ENCODE measurements around the gene INSYN2B. TPM values are rescaled to one million over a fixed set of nuclear protein-coding genes. Genes with fewer than 3 reads are reported as not detected.

The INSYN2B gene
- total RNA-seq, 1 donor from 2014 or later, result not detected

DNA sequence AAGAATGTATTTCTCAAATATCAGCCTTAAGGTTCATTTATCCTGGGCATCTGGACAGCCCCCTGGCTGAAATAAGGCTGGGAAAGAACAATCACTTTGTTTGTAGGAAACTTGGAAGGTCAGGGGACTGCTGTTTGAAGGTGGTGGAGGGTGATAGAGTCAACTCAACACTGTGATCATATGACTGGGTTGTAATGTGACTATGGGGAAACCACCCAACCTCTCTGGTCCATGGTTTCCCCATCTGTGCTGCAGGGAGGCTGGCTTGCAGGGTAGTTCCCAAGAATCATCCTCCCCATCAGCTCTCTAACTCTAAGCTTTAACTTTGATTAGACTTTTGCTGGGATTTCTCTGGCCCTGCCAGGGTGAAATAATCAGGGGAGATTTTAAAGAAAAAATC is 10.0 kb downstream of the INSYN2B start:
- Mint-ChIP-seq H3K9me3 (ENCODE audit: unreplicated experiment) (peaks cover under 1% of the 10 kb centered on the region), H3K4me3 (ENCODE audit: unreplicated experiment) (no peak overlapping the region), H3K36me3 (ENCODE audit: unreplicated experiment) (no peaks in the 10 kb centered on the region), H3K4me1 (ENCODE audit: low read depth, unreplicated experiment) (peaks cover 2% of the 10 kb centered on the region), H3K27me3 (ENCODE audit: unreplicated experiment) (peaks cover 4% of the 10 kb centered on the region), H3K27ac (ENCODE audit: unreplicated experiment) (no peak overlapping the region)
- DNase-seq, result no peak
- TF ChIP-seq, protein P1, sequence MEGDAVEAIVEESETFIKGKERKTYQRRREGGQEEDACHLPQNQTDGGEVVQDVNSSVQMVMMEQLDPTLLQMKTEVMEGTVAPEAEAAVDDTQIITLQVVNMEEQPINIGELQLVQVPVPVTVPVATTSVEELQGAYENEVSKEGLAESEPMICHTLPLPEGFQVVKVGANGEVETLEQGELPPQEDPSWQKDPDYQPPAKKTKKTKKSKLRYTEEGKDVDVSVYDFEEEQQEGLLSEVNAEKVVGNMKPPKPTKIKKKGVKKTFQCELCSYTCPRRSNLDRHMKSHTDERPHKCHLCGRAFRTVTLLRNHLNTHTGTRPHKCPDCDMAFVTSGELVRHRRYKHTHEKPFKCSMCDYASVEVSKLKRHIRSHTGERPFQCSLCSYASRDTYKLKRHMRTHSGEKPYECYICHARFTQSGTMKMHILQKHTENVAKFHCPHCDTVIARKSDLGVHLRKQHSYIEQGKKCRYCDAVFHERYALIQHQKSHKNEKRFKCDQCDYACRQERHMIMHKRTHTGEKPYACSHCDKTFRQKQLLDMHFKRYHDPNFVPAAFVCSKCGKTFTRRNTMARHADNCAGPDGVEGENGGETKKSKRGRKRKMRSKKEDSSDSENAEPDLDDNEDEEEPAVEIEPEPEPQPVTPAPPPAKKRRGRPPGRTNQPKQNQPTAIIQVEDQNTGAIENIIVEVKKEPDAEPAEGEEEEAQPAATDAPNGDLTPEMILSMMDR (IDR thresholded peaks at IDR 0.05; ENCODE audit: partially characterized antibody, unreplicated experiment), result no peak

DNA sequence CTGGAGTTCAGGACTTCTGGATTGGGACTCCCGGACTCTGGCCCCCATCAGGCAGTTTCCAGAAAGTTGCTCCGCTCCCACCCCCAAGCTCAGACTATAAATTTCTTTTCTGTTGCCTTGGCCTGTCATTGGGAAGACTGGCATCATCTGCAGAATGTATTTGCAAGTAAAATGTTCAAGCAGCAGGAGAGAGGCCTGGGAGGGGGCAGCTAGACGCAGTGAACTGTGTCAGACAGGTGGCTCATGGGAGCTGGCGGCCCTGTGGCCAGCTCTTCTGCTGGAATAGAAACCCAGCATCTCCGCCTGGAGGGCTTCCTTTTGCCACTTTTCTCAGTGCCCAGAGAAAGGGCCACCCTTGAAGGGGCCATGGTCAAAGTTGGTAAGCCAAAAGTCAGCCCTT is 16.0 kb downstream of the INSYN2B start:
- H3K4me1 Mint-ChIP-seq (ENCODE audit: low read depth, unreplicated experiment), result peaks cover under 1% of the 10 kb centered on the region
- no peaks in the 10 kb centered on the region for H3K9me3 Mint-ChIP-seq (ENCODE audit: unreplicated experiment)
- H3K27me3 Mint-ChIP-seq (ENCODE audit: unreplicated experiment), result no peaks in the 10 kb centered on the region
- H3K27ac Mint-ChIP-seq (ENCODE audit: unreplicated experiment), result no peak overlapping the region
- H3K4me3 Mint-ChIP-seq (ENCODE audit: unreplicated experiment), result no peak overlapping the region
- H3K36me3 Mint-ChIP-seq (ENCODE audit: unreplicated experiment), result no peaks in the 10 kb centered on the region
- TF ChIP-seq, protein P1 (IDR thresholded peaks at IDR 0.05; ENCODE audit: partially characterized antibody, unreplicated experiment), result no peak
- DNase-seq, result no peak

DNA sequence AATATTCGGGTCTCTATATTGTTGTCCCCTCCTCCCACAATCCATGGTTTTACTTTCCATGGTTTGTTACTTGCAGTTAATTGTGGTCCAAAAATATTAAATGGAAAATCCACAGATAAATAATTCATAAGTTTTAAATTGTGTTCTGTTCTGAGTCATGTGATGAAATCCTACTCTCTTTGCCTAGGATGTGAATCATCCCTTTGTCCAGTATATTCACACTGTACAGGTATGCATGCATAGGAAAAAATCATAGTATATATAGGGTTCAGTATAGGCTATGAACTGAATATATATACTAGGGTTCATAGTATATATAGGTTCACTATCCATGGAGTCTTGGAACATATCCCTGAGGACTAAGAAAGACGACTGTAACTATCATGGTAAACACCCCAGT is 19.6 kb downstream of the INSYN2B start:
- no peaks in the 10 kb centered on the region for H3K27me3 Mint-ChIP-seq (ENCODE audit: unreplicated experiment)
- DNase-seq, result no peak
- H3K27ac Mint-ChIP-seq (ENCODE audit: unreplicated experiment), result no peak overlapping the region
- TF ChIP-seq, protein P1 (IDR thresholded peaks at IDR 0.05; ENCODE audit: partially characterized antibody, unreplicated experiment), result no peak
- H3K9me3 Mint-ChIP-seq (ENCODE audit: unreplicated experiment), result no peaks in the 10 kb centered on the region
- no peak overlapping the region for H3K4me3 Mint-ChIP-seq (ENCODE audit: unreplicated experiment)
- no peaks in the 10 kb centered on the region for H3K4me1 Mint-ChIP-seq (ENCODE audit: low read depth, unreplicated experiment)
- no peaks in the 10 kb centered on the region for H3K36me3 Mint-ChIP-seq (ENCODE audit: unreplicated experiment)

DNA sequence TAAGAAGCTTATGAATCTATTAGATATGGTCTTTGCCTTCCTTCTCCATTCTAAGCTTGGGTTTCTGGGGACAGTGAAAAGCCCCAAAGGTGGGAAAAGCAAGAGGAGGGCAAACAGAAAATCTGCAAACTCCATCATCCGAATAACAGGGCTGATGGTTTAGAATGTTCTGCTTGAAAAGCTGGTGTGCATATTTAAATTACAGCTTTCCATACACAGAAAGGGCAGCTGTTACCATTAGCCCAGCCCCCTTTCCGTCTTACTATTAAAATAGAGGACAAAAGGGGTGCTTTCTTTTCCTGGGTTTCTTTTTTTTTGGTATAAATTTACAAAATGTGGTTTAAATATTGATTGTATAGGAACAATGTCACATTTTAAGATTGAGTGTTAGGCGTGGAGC is 22.0 kb downstream of the INSYN2B start:
- DNase-seq, result no peak
- Mint-ChIP-seq H3K27ac (ENCODE audit: unreplicated experiment) (no peak overlapping the region), H3K27me3 (ENCODE audit: unreplicated experiment) (no peaks in the 10 kb centered on the region), H3K4me1 (ENCODE audit: low read depth, unreplicated experiment) (no peaks in the 10 kb centered on the region), H3K9me3 (ENCODE audit: unreplicated experiment) (no peaks in the 10 kb centered on the region), H3K4me3 (ENCODE audit: unreplicated experiment) (no peak overlapping the region), H3K36me3 (ENCODE audit: unreplicated experiment) (no peaks in the 10 kb centered on the region)
- TF ChIP-seq, protein P1 (IDR thresholded peaks at IDR 0.05; ENCODE audit: partially characterized antibody, unreplicated experiment), result no peak

DNA sequence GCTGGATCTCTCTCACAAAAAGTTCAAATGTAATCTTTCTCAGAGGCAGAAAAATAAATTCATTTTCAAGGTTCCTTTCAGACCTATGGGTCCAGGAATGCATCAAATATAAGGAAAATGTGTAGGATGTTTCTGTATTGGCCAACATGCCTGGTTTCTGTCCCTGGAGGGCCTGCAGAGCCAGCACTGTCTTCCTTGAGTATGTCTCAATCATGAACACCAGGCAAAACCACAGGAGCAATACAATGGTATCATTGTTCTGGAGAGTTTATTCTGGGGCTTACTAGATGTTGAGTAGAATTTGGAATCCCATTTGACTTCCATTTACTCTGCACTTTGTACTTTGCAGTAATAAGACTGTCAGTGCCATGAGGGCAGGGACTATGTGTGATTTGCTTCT is 23.5 kb downstream of the INSYN2B start:
- Mint-ChIP-seq H3K9me3 (ENCODE audit: unreplicated experiment) (no peaks in the 10 kb centered on the region), H3K27me3 (ENCODE audit: unreplicated experiment) (peaks cover 1% of the 10 kb centered on the region), H3K27ac (ENCODE audit: unreplicated experiment) (no peak overlapping the region), H3K36me3 (ENCODE audit: unreplicated experiment) (no peaks in the 10 kb centered on the region), H3K4me3 (ENCODE audit: unreplicated experiment) (no peak overlapping the region), H3K4me1 (ENCODE audit: low read depth, unreplicated experiment) (no peaks in the 10 kb centered on the region)
- DNase-seq, result no peak
- TF ChIP-seq, protein P1 (IDR thresholded peaks at IDR 0.05; ENCODE audit: partially characterized antibody, unreplicated experiment), result no peak

Data from glutamatergic neuron (in vitro differentiated cells).